ENCODE measurements around the gene PCDH9. TPM values are rescaled to one million over a fixed set of nuclear protein-coding genes. Genes with fewer than 3 reads are reported as not detected.

The PCDH9 gene
- total RNA-seq, 4 donors from 2014 or later = 0.57 to 1.7 (median 0.97) TPM

DNA sequence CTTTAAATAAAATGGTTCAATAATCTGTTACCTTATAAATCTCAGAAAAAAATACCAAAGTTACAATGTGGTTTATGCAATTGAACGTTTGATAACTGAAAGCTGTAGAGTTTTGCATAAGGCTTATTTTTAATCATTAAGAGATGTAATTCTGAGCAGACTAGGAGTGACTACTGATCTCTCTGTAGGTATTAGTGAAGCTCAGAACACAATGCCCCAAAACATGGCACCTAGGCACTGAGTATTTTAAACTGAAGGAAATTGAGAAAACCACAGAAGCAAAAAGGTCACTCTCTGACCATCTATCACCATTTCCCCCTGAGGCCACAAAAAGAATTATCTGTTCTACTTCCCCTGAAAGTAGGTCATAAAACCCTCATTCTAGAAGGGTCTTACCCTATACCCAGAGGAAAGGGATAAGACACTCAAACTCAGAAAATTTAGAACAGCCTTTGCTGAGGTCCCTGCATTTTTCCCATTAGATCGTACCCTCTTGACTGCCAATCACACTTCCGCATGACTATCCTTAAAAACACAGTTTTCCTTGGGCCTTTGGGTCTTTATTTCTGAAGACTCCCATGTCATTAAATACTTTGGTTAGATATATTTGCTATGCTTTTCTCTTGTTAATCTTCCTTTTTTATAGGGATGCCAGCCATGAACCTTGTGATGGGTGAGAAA lies 158.1 kb downstream of the PCDH9 start:
- DNase-seq = no peak
- Histone ChIP-seq H3K4me1 (no peaks in the 10 kb centered on the region), H3K36me3 (no peaks in the 10 kb centered on the region), H3K9me3 (no peaks in the 10 kb centered on the region), H3K27ac (no peak overlapping the region), H3K4me3 (no peak overlapping the region), H3K27me3 (no peaks in the 10 kb centered on the region)
- TF ChIP-seq, protein P1, sequence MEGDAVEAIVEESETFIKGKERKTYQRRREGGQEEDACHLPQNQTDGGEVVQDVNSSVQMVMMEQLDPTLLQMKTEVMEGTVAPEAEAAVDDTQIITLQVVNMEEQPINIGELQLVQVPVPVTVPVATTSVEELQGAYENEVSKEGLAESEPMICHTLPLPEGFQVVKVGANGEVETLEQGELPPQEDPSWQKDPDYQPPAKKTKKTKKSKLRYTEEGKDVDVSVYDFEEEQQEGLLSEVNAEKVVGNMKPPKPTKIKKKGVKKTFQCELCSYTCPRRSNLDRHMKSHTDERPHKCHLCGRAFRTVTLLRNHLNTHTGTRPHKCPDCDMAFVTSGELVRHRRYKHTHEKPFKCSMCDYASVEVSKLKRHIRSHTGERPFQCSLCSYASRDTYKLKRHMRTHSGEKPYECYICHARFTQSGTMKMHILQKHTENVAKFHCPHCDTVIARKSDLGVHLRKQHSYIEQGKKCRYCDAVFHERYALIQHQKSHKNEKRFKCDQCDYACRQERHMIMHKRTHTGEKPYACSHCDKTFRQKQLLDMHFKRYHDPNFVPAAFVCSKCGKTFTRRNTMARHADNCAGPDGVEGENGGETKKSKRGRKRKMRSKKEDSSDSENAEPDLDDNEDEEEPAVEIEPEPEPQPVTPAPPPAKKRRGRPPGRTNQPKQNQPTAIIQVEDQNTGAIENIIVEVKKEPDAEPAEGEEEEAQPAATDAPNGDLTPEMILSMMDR (IDR thresholded peaks at IDR 0.05) = no peak
- no peak for TF ChIP-seq POLR2A (IDR thresholded peaks at IDR 0.05)

DNA sequence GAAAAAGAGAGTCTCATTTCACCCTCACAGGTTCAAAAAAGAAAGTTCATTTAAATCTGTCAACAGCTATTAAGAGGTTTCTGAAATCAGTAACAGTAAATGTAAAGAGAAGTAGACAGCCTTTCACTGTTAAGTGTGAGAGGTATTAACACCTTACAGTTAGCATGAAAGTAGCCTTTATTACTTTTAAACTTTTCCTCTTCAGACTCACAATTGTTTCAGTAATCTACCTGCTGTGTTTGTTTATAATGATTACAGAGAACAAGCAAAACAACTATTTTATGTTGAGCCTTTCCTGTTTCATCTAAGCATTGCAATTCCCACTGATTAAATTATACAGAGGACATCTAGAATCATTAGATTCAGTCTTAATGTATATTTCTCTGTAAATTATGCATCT lies 159.8 kb downstream of the PCDH9 start:
- H3K27me3 ChIP-seq = no peaks in the 10 kb centered on the region
- no peak overlapping the region for H3K4me3 ChIP-seq
- no peaks in the 10 kb centered on the region for H3K36me3 ChIP-seq
- H3K4me1 ChIP-seq = no peaks in the 10 kb centered on the region
- TF ChIP-seq, protein P1 (IDR thresholded peaks at IDR 0.05) = no peak
- no peak for TF ChIP-seq POLR2A (IDR thresholded peaks at IDR 0.05)
- no peak overlapping the region for H3K27ac ChIP-seq
- no peak for DNase-seq
- H3K9me3 ChIP-seq = no peaks in the 10 kb centered on the region

DNA sequence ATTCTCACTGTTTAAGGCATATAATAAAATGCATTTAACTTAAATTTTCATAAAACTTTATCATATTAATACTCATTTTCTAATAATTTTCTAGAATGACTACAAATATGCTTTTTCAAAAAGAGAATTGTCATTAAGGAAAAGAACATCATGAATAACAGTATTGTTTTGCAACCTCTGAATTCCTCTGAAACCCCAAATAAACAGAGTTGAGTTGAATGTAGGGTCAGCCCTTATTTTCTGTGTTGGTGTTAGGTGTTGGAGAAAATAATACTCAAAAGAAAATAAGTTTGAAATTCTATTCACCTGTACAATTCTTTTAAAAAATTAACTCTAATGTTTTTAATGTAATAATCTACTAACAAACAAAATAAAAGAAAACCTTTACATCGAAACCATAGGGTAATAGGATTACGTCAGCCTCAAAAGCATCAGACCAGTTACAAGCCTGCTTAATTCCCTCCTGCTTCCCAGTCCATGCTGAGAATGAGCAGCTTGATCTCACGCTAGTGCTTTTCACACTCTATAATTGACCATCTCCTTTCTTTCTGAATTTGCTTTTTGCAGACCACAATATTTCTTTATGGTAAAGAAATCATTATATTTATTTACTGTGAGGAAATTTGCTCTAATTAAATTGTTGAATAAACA lies 160.9 kb downstream of the PCDH9 start:
- no peak for DNase-seq
- Histone ChIP-seq H3K27ac (no peak overlapping the region), H3K4me1 (no peaks in the 10 kb centered on the region), H3K9me3 (no peaks in the 10 kb centered on the region), H3K36me3 (no peaks in the 10 kb centered on the region), H3K27me3 (no peaks in the 10 kb centered on the region), H3K4me3 (no peak overlapping the region)
- TF ChIP-seq, protein P1 (IDR thresholded peaks at IDR 0.05) = no peak
- TF ChIP-seq POLR2A (IDR thresholded peaks at IDR 0.05) = no peak

DNA sequence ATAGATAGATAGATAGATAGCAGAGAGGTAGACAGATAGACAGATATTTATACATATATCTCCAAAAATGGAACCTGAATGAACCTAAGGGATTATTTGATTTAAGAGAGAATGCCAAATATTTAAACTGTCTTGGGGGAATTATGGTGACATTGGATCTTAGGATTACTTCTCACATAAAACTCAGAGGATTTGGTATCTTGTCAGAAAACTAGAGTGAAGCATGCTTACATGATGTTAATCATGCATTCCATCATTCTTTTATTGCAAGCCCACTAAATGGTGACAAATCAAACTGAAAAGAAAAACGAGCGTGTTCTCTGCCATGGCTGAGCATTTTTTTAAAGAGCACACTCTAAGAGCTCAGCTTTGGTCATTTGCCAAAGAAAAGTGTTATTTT lies 165.2 kb downstream of the PCDH9 start:
- no peak for TF ChIP-seq POLR2A (IDR thresholded peaks at IDR 0.05)
- TF ChIP-seq, protein P1 (IDR thresholded peaks at IDR 0.05) = no peak
- no peaks in the 10 kb centered on the region for H3K36me3 ChIP-seq
- no peak overlapping the region for H3K27ac ChIP-seq
- no peaks in the 10 kb centered on the region for H3K9me3 ChIP-seq
- DNase-seq = no peak
- H3K4me3 ChIP-seq = no peak overlapping the region
- no peaks in the 10 kb centered on the region for H3K4me1 ChIP-seq
- no peaks in the 10 kb centered on the region for H3K27me3 ChIP-seq

DNA sequence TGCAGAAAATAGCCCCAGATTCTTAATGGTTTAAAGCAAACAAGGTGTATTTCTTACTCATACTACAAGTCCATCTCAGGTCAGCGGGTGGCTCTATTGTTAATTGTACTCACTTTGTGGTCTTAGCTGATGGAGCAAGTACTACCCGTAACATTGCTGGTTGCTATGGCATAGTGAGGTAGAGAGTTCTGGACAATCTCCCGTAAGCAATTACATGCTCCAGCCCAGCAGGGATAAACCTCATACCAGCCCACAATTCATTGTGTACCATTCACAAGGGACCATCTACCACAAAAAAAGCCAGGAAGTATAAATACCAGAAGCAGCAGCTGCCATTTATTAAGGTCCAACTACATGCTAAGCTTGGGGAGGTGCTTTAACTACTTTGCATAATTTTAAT lies 167.1 kb downstream of the PCDH9 start:
- TF ChIP-seq POLR2A (IDR thresholded peaks at IDR 0.05) = no peak
- TF ChIP-seq, protein P1 (IDR thresholded peaks at IDR 0.05) = no peak
- no peak overlapping the region for H3K27ac ChIP-seq
- H3K4me3 ChIP-seq = no peak overlapping the region
- no peak for DNase-seq
- H3K4me1 ChIP-seq = no peaks in the 10 kb centered on the region
- no peaks in the 10 kb centered on the region for H3K27me3 ChIP-seq
- H3K9me3 ChIP-seq = no peaks in the 10 kb centered on the region
- H3K36me3 ChIP-seq = no peaks in the 10 kb centered on the region

Data from Peyer's patch (tissue), 4 donors.